BLaER1 (cell line): Measurements from ENCODE around the gene BMAL1.

Source experiments
- H3K27ac ChIP-seq: shearing (Covaris generic); formaldehyde crosslinking; 2 replicates; pipeline ENCODE4 v1.8.1; 2022
- H3K27me3 ChIP-seq: shearing (Covaris generic); formaldehyde crosslinking; 2 replicates; pipeline ENCODE4 v1.8.1; 2022
- H3K36me3 ChIP-seq: shearing (Covaris generic); formaldehyde crosslinking; 2 replicates; pipeline ENCODE4 v1.8.1; 2022
- H3K4me1 ChIP-seq: shearing (Covaris generic); formaldehyde crosslinking; 2 replicates; pipeline ENCODE4 v1.8.1; 2022
- H3K4me2 ChIP-seq: shearing (Covaris generic); formaldehyde crosslinking; 2 replicates; pipeline ENCODE4 v1.8.1; 2022
- H3K4me3 ChIP-seq: shearing (Covaris generic); formaldehyde crosslinking; 2 replicates; pipeline ENCODE4 v1.8.1; 2022
- H3K9ac ChIP-seq: shearing (Covaris generic); formaldehyde crosslinking; 2 replicates; pipeline ENCODE4 v1.8.1; 2022
- H3K9me3 ChIP-seq: shearing (Covaris generic); formaldehyde crosslinking; 2 replicates; pipeline ENCODE4 v1.8.1; 2022
- H4K20me1 ChIP-seq: shearing (Covaris generic); formaldehyde crosslinking; 2 replicates; pipeline ENCODE4 v1.8.1; 2022
- Cebpa-rat ChIP-seq: shearing (Covaris generic); IDR thresholded peaks from 2 replicates; pipeline ENCODE4 v1.8.1; 2022

BMAL1 gene

DNA sequence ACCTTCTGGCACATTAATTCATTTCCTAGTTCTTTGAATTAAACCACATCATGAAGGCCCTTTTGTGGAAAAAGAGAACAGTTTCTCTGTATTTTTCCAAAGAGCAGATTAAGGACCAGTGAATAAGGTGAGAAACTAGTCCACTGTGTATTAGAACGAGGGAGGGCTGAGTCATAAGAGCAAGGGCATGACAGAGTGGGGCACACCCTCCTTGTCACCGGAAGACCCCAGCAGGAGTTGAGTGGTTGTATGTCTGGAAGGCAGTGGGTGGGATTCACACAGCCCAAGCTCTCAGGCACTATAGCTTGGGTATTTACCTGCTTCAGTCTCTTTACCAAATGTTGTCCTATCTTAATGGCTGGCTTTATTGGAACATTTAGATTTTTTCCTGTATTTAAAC lies 86.8 kb downstream of the BMAL1 start:
- H3K4me3 ChIP-seq = no peak overlapping the region
- H3K4me1 ChIP-seq = no peaks in the 10 kb centered on the region
- H3K9me3 ChIP-seq = no peaks in the 10 kb centered on the region
- H3K9ac ChIP-seq = no peak overlapping the region
- H4K20me1 ChIP-seq = no peaks in the 10 kb centered on the region
- H3K4me2 ChIP-seq = no peak overlapping the region
- H3K27me3 ChIP-seq = no peaks in the 10 kb centered on the region
- TF ChIP-seq Cebpa-rat = no peak
- H3K36me3 ChIP-seq = peaks cover 98% of the 10 kb centered on the region
- no peak overlapping the region for H3K27ac ChIP-seq

DNA sequence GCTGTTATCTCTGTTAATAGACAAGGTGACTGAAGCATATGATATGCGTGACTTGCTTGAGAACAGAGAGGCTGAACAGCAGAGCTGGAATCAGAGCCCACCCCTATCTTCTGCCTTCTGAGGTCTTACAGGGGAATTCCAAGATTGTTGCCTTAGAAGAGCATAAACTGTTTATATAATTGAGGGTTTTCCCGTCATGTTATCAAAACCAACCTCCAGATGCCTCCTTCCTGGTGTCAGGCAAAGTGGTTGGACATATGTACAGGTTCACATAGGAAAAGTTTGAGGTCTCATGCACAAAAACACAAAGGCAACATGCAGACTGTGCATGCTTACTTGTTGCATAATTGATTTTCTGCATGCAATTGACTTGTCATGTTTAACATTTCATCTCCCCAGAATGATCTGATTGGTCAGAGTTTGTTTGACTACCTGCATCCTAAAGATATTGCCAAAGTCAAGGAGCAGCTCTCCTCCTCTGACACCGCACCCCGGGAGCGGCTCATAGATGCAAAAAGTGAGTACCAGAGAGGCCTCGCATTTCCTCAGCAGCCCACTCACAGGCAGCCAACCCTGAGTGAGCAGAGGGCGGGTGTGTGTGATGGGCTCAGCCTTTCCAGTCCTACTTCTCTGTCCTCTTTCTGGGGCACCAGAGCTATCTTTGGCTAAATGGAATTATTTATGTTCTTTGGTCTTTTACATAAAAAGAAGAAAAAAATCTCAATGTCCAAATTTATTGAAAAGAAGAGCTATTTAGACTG lies 88.9 kb downstream of the BMAL1 start:
- H3K27me3 ChIP-seq = no peaks in the 10 kb centered on the region
- H3K4me1 ChIP-seq = no peaks in the 10 kb centered on the region
- H4K20me1 ChIP-seq = no peaks in the 10 kb centered on the region
- H3K9me3 ChIP-seq = no peaks in the 10 kb centered on the region
- no peak overlapping the region for H3K4me3 ChIP-seq
- peaks cover 98% of the 10 kb centered on the region for H3K36me3 ChIP-seq
- H3K27ac ChIP-seq = no peak overlapping the region
- H3K4me2 ChIP-seq = no peak overlapping the region
- no peak overlapping the region for H3K9ac ChIP-seq
- no peak for TF ChIP-seq Cebpa-rat

DNA sequence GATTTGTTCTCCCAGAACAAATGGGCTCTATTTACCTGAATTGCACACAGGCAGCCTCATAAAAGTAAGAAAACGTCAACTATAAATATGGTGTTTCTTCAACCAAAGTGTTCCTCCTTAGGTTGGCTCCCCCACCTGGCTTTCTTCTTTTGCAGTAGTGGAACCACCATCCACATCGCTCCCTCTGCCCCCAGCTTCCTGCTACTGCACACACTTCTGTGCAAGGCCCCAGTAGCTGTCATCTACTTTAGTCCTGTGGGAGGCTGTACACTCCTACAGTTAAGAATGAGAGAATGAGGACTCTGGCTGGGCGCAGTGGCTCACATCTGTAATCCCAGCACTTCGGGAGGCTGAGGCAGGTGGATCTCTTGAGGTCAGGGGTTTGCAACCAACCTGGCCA lies 89.5 kb downstream of the BMAL1 start:
- H3K27ac ChIP-seq = no peak overlapping the region
- H3K4me2 ChIP-seq = no peak overlapping the region
- no peaks in the 10 kb centered on the region for H3K9me3 ChIP-seq
- H3K4me3 ChIP-seq = no peak overlapping the region
- no peaks in the 10 kb centered on the region for H3K27me3 ChIP-seq
- no peaks in the 10 kb centered on the region for H3K4me1 ChIP-seq
- no peak overlapping the region for H3K9ac ChIP-seq
- H4K20me1 ChIP-seq = no peaks in the 10 kb centered on the region
- peaks cover 98% of the 10 kb centered on the region for H3K36me3 ChIP-seq
- TF ChIP-seq Cebpa-rat = no peak

DNA sequence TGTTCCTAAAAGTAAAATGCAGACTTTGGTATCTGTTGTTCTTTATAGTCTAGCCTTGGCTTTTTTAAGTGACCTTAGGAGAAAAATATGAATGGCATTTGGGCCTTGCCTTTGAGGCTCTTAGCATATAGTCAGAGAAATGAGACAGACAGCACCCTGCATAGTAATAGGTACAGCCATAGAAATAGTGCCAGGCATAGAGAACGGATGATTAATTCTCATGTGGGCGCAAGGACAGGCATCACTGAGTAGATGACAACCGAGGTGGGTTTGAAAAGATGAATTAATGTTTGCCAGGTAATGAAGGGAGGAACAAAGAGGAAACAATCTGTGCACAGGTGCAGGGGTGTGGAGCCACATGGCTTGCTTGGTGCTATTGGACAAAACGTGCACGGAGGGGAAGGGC lies 90.5 kb downstream of the BMAL1 start:
- Histone ChIP-seq H3K9ac (no peak overlapping the region), H3K4me2 (no peak overlapping the region), H3K4me3 (no peak overlapping the region)

DNA sequence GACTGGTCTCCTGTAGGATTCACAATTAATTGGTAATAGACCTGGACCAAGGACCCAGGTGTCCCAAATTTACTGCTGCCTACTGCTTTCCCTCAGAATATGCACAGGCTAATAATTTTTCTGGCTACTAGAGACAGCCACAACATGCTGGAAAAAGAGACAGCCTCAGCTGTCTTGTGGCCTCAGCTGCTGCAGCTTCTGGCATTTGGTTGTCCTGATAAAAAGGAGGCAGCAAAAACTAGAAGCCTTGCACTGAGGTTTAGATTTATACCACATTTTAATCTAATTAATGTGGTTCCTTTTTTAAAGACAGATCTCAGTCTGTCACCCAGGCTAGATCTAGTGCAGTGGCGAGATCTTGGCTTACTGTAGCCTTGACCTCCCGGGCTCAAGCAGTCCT lies 95.6 kb downstream of the BMAL1 start:
- H3K9ac ChIP-seq = no peak overlapping the region
- no peak overlapping the region for H3K4me3 ChIP-seq
- H4K20me1 ChIP-seq = no peaks in the 10 kb centered on the region
- H3K9me3 ChIP-seq = no peaks in the 10 kb centered on the region
- no peaks in the 10 kb centered on the region for H3K4me1 ChIP-seq
- no peak for TF ChIP-seq Cebpa-rat
- H3K4me2 ChIP-seq = no peak overlapping the region
- no peaks in the 10 kb centered on the region for H3K27me3 ChIP-seq
- H3K27ac ChIP-seq = no peak overlapping the region
- H3K36me3 ChIP-seq = peaks cover 98% of the 10 kb centered on the region

More for the DNA sequence above, 90.5 kb downstream of the BMAL1 start:
- no peaks in the 10 kb centered on the region for H3K4me1 ChIP-seq
- H4K20me1 ChIP-seq = no peaks in the 10 kb centered on the region
- H3K27me3 ChIP-seq = no peaks in the 10 kb centered on the region
- TF ChIP-seq Cebpa-rat = no peak
- H3K36me3 ChIP-seq = peaks cover 99% of the 10 kb centered on the region
- H3K9me3 ChIP-seq = no peaks in the 10 kb centered on the region
- H3K27ac ChIP-seq = no peak overlapping the region

DNA sequence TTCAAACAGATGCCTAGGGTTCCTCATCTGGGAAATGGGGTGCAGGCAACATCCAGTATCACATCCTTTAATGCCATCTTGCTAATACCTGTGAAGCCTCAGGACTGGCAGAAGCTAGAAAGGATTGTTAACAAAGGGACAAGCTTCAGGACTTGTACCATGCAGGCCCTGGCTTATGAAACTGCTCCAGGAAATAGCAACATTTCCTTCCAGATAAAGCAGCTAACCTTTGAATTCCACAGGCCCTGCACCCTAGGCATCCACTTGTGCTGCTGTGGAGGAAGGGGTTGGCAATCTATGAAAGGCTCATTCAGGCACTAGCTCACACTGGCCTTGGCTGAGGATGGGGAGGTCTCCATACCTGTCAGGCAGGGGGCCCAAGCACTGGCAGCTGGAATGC lies 98.2 kb downstream of the BMAL1 start:
- peaks cover 98% of the 10 kb centered on the region for H3K36me3 ChIP-seq
- no peak for TF ChIP-seq Cebpa-rat

DNA sequence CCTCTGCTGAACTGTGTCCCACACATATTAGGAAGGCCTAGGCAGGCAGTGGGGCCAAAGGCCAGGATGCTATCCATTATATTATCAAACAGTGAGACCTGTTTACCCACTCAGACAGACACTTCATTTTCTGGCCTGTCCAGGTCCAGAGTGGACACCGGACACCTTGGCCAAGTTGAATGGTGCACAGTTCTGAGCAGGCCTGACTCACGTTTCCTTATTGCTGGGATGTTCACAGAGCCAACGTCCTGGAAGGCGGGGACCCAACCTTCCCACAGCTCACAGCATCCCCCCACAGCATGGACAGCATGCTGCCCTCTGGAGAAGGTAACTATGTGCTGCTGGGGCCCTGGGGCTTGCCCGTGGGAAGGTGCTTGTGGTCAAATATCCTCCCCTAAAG lies 98.8 kb downstream of the BMAL1 start:
- Histone ChIP-seq H3K4me1 (no peaks in the 10 kb centered on the region), H3K4me2 (no peak overlapping the region), H3K27ac (no peak overlapping the region), H3K4me3 (no peak overlapping the region), H3K36me3 (peaks cover 98% of the 10 kb centered on the region), H3K9me3 (no peaks in the 10 kb centered on the region), H3K9ac (no peak overlapping the region), H3K27me3 (no peaks in the 10 kb centered on the region), H4K20me1 (no peaks in the 10 kb centered on the region)
- TF ChIP-seq Cebpa-rat = no peak

More for the DNA sequence above, 98.2 kb downstream of the BMAL1 start:
- Histone ChIP-seq H3K27ac (no peak overlapping the region), H3K9me3 (no peaks in the 10 kb centered on the region), H3K4me3 (no peak overlapping the region), H3K4me2 (no peak overlapping the region), H3K4me1 (no peaks in the 10 kb centered on the region), H3K27me3 (no peaks in the 10 kb centered on the region), H4K20me1 (no peaks in the 10 kb centered on the region), H3K9ac (no peak overlapping the region)

DNA sequence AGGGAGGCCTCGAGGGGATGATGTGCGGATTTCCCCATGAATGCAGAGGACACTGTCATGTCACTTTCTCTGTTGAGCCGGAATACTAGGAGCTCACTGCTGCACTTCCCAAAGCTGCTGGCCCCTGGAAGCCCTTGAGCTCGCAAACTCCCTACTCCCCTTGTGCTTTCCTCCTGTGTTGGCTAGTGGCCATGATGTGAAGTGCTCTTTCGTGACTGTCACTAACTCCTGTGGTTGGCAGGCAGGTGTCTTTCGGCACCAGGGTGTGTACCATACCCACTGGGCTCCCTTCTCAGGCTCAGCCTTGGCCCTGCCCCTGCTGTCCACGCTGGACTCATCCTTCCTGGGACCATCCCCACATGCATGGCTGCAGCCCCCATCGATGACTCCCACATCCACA lies 99.2 kb downstream of the BMAL1 start:
- no peaks in the 10 kb centered on the region for H3K9me3 ChIP-seq
- H3K27me3 ChIP-seq = no peaks in the 10 kb centered on the region
- no peaks in the 10 kb centered on the region for H4K20me1 ChIP-seq
- no peak overlapping the region for H3K4me2 ChIP-seq
- no peak for TF ChIP-seq Cebpa-rat
- no peak overlapping the region for H3K4me3 ChIP-seq
- peaks cover 98% of the 10 kb centered on the region for H3K36me3 ChIP-seq
- H3K27ac ChIP-seq = no peak overlapping the region
- no peak overlapping the region for H3K9ac ChIP-seq
- H3K4me1 ChIP-seq = no peaks in the 10 kb centered on the region

DNA sequence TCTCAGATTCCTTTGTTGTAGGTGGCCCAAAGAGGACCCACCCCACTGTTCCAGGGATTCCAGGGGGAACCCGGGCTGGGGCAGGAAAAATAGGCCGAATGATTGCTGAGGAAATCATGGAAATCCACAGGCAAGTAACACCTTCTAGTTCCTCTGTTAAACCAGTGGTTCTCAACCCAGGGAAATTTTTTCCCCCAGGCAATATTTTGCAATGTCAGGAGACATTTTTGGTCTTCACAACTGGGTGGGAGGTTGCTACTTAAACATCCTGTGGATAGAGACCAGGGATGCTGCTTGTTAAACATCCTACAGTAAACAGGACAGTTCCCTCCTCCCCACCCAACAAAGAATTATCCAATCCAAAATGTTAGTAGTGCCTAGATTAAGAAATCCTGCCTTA lies 100.7 kb downstream of the BMAL1 start:
- H3K9me3 ChIP-seq = no peaks in the 10 kb centered on the region
- no peaks in the 10 kb centered on the region for H4K20me1 ChIP-seq
- TF ChIP-seq Cebpa-rat = no peak
- no peaks in the 10 kb centered on the region for H3K27me3 ChIP-seq
- no peak overlapping the region for H3K9ac ChIP-seq
- H3K27ac ChIP-seq = no peak overlapping the region
- H3K4me2 ChIP-seq = no peak overlapping the region
- H3K4me3 ChIP-seq = no peak overlapping the region
- peaks cover 98% of the 10 kb centered on the region for H3K36me3 ChIP-seq
- no peaks in the 10 kb centered on the region for H3K4me1 ChIP-seq

DNA sequence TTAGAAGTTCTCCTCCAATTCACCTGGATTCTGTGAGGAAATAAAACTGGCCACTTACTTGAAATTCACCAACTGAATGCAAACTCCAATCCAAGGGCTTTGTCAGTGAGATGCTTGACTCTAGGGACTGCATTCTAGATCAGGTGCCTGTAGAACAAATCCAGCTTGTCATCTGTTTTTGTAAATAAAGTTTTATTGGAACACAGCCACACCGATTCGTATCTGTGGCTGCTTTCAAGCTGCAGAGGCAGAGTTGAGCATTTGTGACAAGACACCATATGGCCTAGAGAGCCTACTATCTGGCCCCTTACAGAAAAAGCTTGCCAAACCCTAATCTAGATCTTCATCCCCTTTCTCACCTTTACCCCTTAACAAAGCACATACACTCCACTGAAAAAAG lies 103.1 kb downstream of the BMAL1 start:
- H3K4me1 ChIP-seq = no peaks in the 10 kb centered on the region
- no peaks in the 10 kb centered on the region for H3K9me3 ChIP-seq
- no peaks in the 10 kb centered on the region for H3K27me3 ChIP-seq
- H3K4me3 ChIP-seq = no peak overlapping the region
- H3K4me2 ChIP-seq = no peak overlapping the region
- peaks cover 87% of the 10 kb centered on the region for H3K36me3 ChIP-seq
- no peak overlapping the region for H3K9ac ChIP-seq
- no peak overlapping the region for H3K27ac ChIP-seq
- H4K20me1 ChIP-seq = no peaks in the 10 kb centered on the region
- TF ChIP-seq Cebpa-rat = no peak

DNA sequence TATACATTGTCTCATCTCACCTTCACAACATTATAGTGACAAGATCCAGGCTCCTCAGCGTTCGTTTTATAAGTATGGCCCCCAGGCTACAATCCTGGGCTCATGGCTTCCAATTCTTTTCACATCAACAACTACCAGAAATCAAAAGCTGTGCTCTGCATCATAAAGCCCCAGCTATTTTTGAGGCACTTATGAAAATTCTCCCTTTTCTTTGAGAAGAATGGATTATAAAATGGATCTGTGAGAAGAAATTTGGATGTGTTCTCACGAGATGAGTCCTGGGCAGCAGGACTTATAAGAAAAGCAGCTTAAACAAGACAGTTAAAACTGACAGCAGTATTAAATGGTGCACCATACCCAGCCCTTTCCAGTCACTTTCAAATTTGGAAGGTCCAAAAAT lies 105.2 kb downstream of the BMAL1 start:
- H3K9me3 ChIP-seq = no peaks in the 10 kb centered on the region
- peaks cover 85% of the 10 kb centered on the region for H3K36me3 ChIP-seq
- H3K27ac ChIP-seq = no peak overlapping the region
- H3K4me3 ChIP-seq = no peak overlapping the region
- H3K4me1 ChIP-seq = no peaks in the 10 kb centered on the region
- H3K4me2 ChIP-seq = no peak overlapping the region
- TF ChIP-seq Cebpa-rat = no peak
- no peak overlapping the region for H3K9ac ChIP-seq
- H4K20me1 ChIP-seq = no peaks in the 10 kb centered on the region
- H3K27me3 ChIP-seq = no peaks in the 10 kb centered on the region
